GM21360 (cell line): Measurements from ENCODE around the gene NR3C1.

Source experiments
- ATAC-seq: cut with Tn5 transposase; IDR thresholded peaks from one replicate; pipeline ENCODE4 v1.9.1; 2021; ENCODE audit warnings: mild to moderate bottlenecking, moderate library complexity; ENCODE audit not compliant: unreplicated experiment

Gene NR3C1

DNA sequence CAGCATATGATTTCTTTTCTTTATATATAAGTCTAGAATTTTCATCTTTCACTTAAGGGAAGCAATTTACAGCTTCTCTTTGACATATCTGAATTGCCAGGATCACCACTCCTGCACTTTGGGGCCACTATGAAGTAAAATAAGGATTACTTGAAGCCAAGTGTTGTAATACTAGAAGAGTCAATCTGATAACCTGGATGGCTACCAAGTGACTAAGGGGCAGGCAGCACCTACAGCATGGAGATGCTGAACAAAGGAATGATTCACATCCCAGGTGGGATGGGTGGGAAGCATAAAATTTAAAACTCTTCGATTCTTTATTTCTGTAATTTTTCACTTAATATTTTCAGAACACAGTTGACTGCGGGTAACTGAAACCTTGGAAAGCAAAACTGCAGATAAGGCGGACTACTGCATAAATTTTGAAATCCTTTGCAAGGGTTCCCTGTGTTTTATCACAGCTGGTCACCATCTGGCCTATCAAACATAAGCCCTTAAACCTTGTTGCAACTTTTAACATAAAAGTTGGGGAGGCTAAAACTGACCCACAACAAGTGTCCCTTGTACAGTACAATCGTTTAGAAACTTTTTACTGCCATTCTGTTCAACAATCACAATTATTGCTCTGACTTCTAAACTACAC, 31.2 kb downstream of the NR3C1 start:
- ATAC-seq, result no peak

DNA sequence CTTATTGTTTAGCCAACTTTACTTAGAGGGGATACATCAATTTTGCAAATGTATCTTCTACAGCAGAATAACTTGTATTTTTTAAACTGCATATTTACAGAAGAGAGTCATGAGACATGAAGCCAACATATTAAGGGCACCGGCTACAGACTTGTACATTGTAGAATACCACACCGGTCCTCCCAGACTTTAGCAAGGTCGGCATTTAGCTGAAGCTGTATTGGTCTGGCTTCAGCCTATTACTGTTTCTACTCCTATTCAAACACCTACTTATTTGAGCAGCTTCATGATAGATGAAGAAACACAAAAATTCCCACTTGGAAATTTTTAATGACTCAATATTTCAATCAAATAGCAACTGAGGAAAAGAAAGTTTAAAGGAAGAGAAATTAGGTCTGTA, 33.0 kb downstream of the NR3C1 start:
- no peak for ATAC-seq

DNA sequence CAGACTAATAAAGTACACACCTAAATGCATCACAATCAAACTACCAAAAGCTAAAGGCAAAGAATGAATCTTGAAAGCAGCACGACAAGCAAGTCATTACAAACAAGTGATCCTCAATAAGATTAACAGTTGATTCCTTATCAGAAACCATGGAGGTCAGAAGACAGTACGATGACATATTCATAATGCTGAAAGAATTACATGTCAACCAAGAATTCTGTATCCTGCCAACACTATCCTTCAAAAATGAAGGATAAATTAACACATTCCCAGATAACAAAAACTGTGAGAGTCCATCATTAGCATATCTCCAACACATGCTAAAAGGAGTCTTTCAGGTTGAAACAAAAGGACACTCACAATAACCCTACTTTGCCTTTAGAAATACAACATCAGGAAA, 39.4 kb downstream of the NR3C1 start:
- no peak for ATAC-seq

DNA sequence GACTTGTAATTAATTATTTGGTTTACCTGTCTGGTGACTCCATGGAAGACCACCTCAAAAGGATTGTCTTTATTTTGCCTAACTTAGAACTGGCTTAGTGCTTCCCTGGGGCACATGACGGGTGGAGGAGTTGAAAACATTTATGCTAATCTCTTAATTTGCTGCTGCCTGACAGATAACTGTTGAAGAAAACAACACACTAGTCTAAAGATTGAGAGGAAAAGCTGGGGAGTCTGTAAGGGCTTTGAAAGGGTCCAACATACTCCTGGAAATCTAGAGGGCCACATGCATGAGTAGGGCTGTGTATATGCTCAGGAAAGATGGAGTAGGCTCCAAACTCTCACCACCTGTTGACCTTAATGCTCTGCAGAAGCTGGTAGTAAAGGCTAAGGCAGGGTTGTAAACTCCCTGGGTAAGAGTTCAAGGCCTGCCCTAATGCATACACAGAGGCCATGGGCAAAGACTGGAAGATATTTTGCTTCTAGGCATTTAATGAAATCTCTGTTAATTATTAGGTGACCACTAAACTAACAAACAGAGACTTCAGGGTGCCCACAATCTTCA, 40.7 kb downstream of the NR3C1 start:
- no peak for ATAC-seq

DNA sequence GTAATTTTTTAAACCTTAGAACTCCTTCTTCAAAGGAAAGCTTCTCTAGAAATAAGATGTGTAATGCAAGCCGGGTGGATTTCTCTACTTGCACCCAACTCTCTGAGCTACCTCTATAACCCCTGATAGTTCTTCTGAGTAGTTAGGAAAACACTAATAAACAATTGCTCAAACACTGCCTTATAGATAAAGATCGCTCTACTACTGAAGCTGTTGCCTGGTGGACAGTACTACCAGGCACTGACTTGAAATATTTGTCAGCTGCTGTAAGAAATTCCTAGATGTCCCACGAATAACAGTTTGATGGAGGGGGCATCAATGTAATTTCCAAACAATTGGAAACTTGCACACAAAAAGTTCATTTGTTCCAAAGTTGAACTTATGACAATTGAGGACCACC, 42.0 kb downstream of the NR3C1 start:
- no peak for ATAC-seq

DNA sequence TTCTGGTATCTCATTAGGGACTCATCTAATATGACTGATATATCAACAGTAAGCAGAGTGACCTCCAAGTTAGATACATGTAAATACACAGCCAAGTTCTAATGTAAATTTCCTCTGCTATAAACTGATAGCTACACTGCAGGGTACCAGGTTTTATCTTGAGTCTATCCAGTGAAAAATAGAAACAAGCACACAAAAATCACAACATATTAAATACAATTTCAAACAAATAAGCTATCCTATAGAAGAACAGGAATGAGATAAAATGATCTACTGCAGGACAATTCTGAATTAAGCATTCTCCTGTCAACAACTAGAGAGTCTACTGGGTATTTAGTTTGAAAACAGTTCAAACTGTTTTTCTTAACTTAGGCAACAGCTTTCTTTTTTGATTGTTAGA, 42.7 kb downstream of the NR3C1 start:
- no peak for ATAC-seq

DNA sequence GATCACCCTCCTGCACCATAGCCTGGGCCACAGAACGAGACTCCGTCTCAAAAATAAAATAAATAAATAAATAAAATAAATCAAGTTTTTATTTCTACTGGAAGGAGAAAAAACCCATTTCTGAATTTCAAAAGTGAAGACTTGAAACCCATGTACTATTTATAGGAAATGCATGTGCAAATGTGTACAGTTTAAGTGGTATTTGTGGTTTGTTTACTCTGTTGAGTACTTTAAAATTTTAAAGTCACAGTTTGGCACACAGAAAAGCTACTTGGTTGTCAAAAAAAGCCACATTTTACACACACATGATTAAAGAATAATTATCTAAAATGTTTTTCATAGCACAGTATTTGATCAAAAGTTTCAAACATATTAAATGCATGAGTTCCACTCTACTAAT, 43.6 kb downstream of the NR3C1 start:
- ATAC-seq, result no peak

DNA sequence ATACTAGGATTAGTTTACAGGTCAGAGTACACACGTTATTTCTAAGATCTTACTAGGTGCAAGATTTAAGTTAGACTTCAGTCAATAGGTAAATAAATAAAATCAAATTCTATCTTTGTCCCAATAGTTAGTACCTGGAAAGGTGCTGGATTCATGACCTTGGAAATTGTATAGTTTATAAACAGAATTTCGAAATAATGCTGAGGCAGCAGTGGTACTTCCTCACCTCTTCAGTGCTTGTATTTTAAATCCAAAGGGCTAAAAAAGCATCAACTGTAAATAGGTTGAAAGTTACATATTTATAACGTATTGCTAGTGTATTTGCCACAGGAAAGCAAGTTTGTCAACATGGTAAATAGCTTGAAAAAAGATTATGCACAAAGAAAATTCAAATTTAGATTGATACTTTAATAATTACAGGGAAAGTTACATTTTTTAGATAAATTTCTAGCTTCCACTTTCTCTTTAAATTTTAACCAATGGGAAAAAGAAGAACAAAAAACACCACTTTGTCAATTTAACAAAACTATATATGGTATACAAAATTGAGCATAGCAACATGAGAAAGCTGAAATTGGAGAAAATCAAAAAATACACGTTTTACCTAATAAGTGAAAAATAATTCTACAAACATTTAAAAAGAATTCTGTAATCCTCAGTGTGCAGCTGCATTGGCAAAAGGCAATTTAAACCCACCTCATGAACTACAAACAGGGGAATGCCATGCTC, 46.5 kb downstream of the NR3C1 start:
- no peak for ATAC-seq

DNA sequence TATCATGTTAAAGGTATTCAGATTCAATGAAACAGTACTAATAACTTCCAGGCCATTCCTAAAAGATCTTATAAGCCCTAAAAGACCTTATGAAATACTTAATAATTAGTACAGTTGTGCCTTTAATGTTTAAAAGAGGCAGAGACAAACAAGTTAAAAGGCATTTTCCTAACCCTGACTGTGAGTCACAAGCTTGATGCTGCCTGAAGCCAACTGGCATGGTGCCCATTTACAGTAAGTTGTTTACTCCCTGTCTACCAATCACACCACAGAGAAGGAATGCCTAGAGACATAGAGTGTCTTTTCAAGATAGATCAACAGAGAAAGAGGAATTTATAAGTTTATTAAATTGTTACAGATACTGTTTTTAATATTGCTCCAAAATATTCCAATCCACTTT, 47.8 kb downstream of the NR3C1 start:
- ATAC-seq, result no peak

DNA sequence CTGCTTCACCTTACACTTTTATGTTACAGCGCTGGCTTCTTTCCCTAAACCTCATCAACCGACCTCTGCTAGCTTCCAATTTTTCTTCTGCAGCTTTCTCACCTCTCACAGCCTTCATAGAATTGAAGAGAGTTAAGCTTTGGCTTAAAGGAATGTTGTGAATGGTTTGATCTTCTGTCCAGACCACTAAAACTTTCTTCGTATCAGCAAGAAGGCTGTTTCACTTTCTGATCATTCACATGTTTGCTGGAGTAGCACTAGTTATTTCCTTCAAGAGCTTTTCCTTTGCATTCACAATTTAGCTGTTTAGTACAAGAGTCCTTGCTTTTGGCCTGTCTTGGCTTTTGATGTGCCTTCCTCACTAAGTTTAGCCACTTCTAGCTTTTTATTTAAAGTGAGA, 49.5 kb downstream of the NR3C1 start:
- no peak for ATAC-seq

DNA sequence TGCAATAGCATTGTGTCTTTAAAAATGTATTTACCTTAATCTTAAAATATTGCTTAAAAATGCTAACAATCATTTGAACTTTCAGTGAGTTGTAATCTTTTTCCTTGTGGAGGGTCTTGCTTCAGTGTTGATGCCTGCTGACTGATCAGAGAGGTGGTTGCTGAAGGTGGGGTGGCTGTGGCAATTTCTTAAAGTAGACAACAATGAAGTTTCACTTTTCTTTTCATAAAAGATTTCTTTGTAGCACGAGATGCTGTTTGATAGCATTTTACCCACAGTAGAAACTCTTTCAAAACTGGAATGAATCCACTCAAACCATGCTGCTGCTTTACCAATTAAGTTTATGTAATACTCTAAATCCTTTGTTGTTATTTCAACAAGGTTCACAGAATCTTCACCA, 50.8 kb downstream of the NR3C1 start:
- no peak for ATAC-seq

DNA sequence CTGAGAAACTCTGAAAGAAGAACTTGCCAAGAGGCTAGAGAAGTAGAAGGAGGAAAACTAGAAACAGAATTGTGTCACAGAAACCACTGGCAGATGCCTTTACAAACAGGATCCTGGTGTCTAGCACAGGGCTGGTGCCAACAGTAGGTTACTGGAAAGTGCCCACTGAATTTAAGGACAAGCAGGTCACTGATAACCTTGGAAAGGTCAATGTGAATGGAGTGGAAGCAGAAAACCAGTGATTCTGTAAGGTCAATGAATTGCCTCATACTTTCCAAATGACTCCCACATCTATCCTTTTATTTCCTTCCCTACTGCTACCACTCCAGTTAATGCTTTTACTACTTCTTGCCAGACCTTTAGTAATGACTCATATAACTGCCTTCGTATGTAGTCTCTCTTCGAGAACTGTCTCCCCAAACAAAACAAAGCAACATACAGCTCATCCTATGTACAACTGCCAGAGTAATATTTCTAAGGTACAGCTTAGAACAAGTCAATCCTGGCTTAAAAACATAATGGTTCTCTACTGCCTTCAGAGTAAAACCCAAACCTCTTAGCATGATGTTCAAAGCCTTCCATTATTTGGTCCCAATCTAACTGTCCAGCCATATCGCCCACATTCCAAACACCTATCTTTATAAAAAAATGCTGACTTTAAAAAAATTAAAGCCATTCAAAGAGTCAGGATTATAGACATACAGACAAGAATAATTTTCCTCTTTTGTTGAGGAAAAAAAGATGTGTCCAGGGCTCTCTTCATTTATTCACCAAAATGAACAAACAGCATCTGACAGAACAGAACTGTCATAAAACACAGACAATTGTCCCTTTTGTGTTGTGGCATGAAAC, 52.5 kb downstream of the NR3C1 start:
- peak; percentile 44 for ATAC-seq

DNA sequence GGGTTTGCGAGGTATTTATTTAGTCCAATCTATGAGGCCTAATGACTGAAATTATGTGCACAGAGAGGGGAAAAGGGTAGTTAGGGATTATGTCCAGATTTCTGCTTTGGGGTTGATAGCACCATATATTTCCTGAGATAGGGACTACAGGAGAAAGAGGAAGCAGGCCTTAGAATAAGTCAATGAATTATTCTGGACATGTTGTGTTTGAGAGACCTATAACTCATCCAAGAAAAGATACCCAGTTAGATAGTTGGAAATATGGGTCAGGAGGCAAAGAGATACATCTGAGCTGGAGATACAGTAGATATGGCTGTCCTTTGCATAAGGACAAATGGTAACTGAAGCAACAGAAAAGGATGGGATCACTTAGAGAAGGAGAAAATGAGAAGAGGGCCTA, 53.1 kb downstream of the NR3C1 start:
- no peak for ATAC-seq

DNA sequence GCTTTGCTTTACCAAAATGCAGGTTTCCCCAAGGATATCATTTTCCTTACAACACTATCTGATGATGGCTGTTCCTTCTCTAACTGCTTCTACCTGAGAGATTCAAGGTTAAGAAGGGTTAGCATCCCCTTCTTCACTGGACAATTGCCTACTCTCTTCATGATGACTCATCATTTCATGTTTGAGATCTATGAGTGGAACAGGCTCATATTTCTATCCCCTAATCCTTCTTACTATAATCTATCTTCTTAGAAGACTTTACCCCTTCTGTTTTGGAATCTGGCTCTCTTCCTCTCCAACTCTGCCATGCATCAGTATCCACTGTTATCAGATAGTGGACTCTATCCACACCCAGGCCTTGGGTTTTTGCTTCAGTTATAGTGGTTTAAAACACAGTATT, 54.3 kb downstream of the NR3C1 start:
- ATAC-seq, result no peak

DNA sequence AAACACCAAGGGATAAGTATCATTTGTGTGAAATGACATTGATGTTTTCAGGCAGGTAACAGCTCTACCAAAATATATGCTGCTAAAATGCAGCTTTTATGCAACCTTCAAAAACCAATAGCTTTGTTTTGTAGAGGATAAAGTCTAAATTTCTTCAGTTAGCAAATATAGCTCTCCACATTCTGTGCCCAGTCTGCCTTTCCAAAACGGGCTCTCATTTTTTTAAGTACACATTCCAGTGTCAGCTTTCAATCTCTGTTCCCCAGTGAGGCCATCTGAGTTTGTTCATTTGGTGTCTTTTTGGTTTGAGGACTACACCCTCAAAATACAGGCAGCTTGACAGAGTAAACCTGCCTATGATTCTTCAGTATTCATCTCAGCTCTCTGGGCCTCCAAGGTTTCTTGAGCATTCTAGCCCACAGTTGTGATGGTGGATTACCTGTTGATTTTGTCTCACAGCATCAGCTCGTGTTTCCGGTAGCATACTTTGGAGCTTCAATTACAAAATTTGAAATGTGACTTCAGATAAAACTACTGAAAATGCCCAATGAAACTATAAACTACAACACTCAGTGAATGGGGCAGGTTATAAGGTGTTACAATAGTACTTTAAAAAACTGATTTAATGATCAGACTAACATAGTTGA, 55.7 kb downstream of the NR3C1 start:
- ATAC-seq, result no peak

DNA sequence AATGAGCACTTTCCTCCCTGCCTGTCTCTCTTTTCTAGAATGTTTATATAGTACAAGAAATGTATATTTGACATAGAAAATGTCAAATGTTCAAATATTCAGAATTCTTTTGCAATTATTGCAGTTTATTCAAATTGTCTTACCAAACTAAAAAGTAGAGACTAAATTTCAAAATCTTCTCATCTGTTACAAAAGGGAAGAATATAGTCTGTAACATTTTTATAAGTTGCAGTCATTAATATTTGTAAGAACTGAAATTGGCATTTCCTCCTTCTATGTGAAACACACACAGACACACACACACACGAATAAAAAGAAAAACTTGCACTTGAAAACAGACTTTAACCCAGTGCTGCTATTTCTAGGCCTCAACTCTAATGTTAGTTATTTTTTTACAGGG, 56.4 kb downstream of the NR3C1 start:
- ATAC-seq, result no peak

DNA sequence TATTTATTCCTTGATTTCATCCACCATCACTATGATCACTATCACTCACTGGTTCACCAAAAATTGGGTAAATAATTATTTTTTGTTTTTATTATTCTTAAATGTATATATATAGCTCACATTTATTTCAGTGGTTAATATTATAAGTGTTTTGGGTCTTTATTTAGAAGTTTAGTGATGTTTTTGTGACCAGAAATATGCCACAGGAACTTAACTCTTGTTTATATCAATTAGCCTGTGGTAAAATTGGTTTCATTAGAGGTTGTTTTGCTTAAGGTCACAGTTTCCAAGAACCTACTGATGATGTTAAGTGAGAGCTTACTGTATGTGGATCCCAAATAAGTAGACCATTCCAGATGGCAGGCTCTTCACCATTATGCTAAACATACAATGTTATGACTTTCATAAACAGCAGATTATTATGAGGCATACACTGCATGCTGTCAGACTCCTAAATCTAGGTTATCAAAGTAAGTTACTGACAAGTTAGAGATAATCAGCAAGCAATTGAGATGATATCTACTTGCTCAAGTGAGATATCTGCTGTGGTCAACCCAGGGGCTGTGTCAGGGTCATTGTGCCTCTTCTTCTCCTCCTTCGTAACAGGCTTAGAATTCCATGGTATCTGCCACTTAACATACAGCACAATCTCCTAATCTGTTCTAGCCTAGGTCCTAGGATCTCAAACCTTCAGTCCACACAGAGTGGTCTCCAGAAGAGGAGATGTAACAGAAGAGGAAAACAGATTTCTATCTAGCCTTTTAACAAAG, 57.6 kb downstream of the NR3C1 start:
- no peak for ATAC-seq

DNA sequence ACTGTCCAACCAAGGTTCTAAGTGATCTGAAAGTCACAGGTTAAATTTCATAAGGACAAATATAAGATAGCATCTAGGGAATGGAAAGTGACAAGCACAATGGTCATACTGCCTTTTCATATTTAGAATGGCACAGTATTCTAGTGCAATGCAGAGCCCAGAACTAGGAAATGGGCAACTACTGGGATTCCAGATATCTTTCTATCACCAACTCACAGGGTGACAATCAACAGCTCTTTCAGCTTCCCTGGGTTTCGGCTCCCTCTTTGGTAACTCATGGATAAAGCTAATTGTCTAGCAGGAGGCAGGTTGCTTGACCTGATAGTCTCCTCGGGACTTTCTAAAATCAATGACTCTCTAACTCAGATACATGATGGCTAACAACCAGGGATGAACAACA, 60.4 kb downstream of the NR3C1 start:
- ATAC-seq, result no peak

DNA sequence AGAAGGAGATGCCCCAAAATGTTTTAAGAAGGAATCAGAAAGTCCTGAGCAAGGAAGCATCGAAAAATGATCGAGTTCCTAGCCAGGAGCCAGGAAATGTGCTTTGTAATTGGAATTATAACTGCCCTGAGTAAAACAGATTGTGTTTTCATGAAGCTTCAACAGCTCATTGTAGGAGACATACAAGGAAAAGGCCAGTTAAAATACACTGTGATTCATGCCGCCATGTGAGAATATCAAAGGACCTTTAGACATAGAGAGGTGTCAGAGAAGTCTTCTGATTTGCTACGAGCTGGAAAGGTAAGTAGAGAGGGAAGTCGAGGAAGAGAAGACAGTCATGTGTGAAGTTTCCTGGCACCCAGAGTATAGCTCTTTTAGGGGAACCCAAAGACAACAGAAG, 60.9 kb downstream of the NR3C1 start:
- no peak for ATAC-seq

DNA sequence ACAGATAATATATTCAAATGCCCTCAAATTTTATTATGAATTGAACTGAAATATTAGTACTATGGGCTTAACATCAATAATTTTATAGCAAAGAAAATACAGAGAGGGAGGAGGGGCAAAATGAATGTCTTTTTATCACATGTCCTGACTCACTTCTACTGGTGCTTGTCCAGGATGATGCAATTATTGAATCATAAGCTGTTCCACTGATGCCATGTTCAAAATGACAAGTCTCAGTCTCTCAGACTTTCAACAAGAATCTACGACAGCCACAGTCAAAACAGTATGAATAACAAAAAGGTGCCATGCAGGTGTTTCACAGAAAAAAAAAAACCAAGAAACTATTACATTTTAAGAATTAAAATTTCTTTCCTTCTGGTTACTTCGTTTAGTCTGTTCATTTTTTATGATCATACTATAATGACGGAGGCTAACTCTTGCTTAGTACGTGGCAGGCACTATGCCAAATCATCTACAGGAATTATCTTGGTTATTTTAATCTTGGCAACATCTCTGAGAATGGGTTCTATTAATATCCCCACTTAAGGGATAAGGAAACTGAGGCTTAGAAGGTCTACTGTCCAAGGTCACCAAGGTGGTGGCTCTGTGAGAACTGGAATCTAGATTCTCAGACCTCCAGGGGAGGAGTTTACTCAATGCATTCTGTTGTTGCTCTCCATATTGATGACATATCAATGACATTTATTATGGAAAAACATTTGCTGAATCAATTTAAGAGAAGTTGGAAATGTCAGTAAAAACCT, 61.5 kb downstream of the NR3C1 start:
- ATAC-seq, result no peak
